DOHH2 (cell line): ENCODE data around the gene DOK3.

ENCODE experiments used
- H3F3A ChIP-seq: fragments of 200-600 bp; sonication (generic), shearing (Covaris generic); 2 replicates; pipeline ENCODE4 v1.6.0; 2016; ENCODE audit warnings: antibody characterized with exemption, mild to moderate bottlenecking; ENCODE audit not compliant: control insufficient read depth, insufficient read depth
- H3K27ac ChIP-seq: fragments of 200-600 bp; sonication (generic); 2 replicates; pipeline ENCODE4 v1.5.1; 2014; ENCODE audit warnings: low read depth, mild to moderate bottlenecking, low read length, moderate library complexity
- H3K27me3 ChIP-seq: fragments of 200-600 bp; sonication (generic); 2 replicates; pipeline ENCODE4 v1.6.1; 2014; ENCODE audit warnings: mild to moderate bottlenecking, low read length, mixed read lengths; ENCODE audit not compliant: control insufficient read depth
- H3K36me3 ChIP-seq: fragments of 200-600 bp; sonication (generic); 2 replicates; pipeline ENCODE4 v1.6.1; 2014; ENCODE audit warnings: mild to moderate bottlenecking, low read length, moderate library complexity, mixed read lengths; ENCODE audit not compliant: control insufficient read depth
- H3K4me1 ChIP-seq: fragments of 200-600 bp; sonication (generic); 2 replicates; pipeline ENCODE4 v1.6.1; 2014; ENCODE audit warnings: mild to moderate bottlenecking, low read length, mixed read lengths; ENCODE audit not compliant: control insufficient read depth
- H3K4me2 ChIP-seq: fragments of 200-600 bp; sonication (generic); 2 replicates; pipeline ENCODE4 v1.6.0; 2014; ENCODE audit warnings: mild to moderate bottlenecking, low read length, moderate library complexity
- H3K4me3 ChIP-seq: fragments of 200-600 bp; sonication (generic); 2 replicates; pipeline ENCODE4 v1.5.1; 2014; ENCODE audit warnings: mild to moderate bottlenecking, low read length, mixed read lengths
- H3K79me2 ChIP-seq: fragments of 200-600 bp; sonication (generic); 2 replicates; pipeline ENCODE4 v1.6.1; 2014; ENCODE audit warnings: mild to moderate bottlenecking, low read length, mixed read lengths; ENCODE audit not compliant: control insufficient read depth
- H3K9me2 ChIP-seq: fragments of 200-600 bp; sonication (generic); replicated peaks from 2 replicates; pipeline ENCODE4 v1.6.1; 2014; ENCODE audit warnings: mild to moderate bottlenecking, low read length, mixed read lengths; ENCODE audit not compliant: control insufficient read depth
- H3K9me3 ChIP-seq: fragments of 200-600 bp; sonication (generic); 2 replicates; pipeline ENCODE4 v1.6.1; 2014; ENCODE audit warnings: antibody characterized with exemption, low read length, mixed read lengths; ENCODE audit not compliant: control insufficient read depth, insufficient read depth
- H4K20me1 ChIP-seq: fragments of 200-600 bp; sonication (generic); 2 replicates; pipeline ENCODE4 v1.6.0; 2014; ENCODE audit warnings: low read depth, mild to moderate bottlenecking, antibody characterized with exemption, low read length, moderate library complexity; ENCODE audit not compliant: control insufficient read depth, insufficient read depth
- CTCF ChIP-seq: fragments of 200-600 bp; sonication (generic); IDR thresholded peaks from one replicate; pipeline ENCODE4 v1.5.1; 2014; ENCODE audit warnings: antibody characterized with exemption, mild to moderate bottlenecking, low read depth, low read length; ENCODE audit not compliant: poor library complexity, severe bottlenecking
- EZH2phosphoT487 ChIP-seq: fragments of 200-600 bp; sonication (generic); IDR thresholded peaks from 2 replicates; pipeline ENCODE4 v1.6.1; 2017; ENCODE audit warnings: borderline replicate concordance, mild to moderate bottlenecking, antibody characterized with exemption, low read length, moderate library complexity, mixed read lengths

Gene DOK3

GRCh38 chr5:177530638-177531037 lies 21.0 kb upstream of the DOK3 start:
- H3K4me3 ChIP-seq = no peak overlapping the region
- no peaks in the 10 kb centered on the region for H3F3A ChIP-seq
- H4K20me1 ChIP-seq = no peaks in the 10 kb centered on the region
- no peaks in the 10 kb centered on the region for H3K9me2 ChIP-seq
- H3K4me1 ChIP-seq = no peaks in the 10 kb centered on the region
- no peaks in the 10 kb centered on the region for H3K79me2 ChIP-seq
- no peak overlapping the region for H3K4me2 ChIP-seq
- H3K9me3 ChIP-seq = no peaks in the 10 kb centered on the region
- H3K36me3 ChIP-seq = peaks cover 81% of the 10 kb centered on the region
- no peaks in the 10 kb centered on the region for H3K27me3 ChIP-seq
- TF ChIP-seq EZH2phosphoT487 (no peak), CTCF (no peak)
- H3K27ac ChIP-seq = no peak overlapping the region

GRCh38 chr5:177529247-177530203 lies 19.9 kb upstream of the DOK3 start:
- no peak for TF ChIP-seq EZH2phosphoT487
- TF ChIP-seq CTCF = no peak
- H4K20me1 ChIP-seq = no peaks in the 10 kb centered on the region

GRCh38 chr5:177528631-177529030 lies 19.0 kb upstream of the DOK3 start:
- Histone ChIP-seq H3K79me2 (no peaks in the 10 kb centered on the region), H3K27me3 (no peaks in the 10 kb centered on the region), H3K27ac (no peak overlapping the region), H3F3A (no peaks in the 10 kb centered on the region), H3K9me2 (no peaks in the 10 kb centered on the region), H4K20me1 (no peaks in the 10 kb centered on the region), H3K4me1 (no peaks in the 10 kb centered on the region), H3K4me2 (no peak overlapping the region), H3K36me3 (peaks cover 83% of the 10 kb centered on the region), H3K9me3 (no peaks in the 10 kb centered on the region), H3K4me3 (no peak overlapping the region)
- TF ChIP-seq EZH2phosphoT487 (no peak), CTCF (no peak)

More at GRCh38 chr5:177529247-177530203, 19.9 kb upstream of the DOK3 start:
- Histone ChIP-seq H3K9me3 (no peaks in the 10 kb centered on the region), H3K27ac (no peak overlapping the region), H3K36me3 (peaks cover 80% of the 10 kb centered on the region), H3K4me3 (no peak overlapping the region), H3K4me1 (no peaks in the 10 kb centered on the region), H3K79me2 (no peaks in the 10 kb centered on the region), H3K9me2 (no peaks in the 10 kb centered on the region), H3K27me3 (no peaks in the 10 kb centered on the region), H3K4me2 (no peak overlapping the region), H3F3A (no peaks in the 10 kb centered on the region)
